Right ventricle myocardium superior (tissue), 1 donor: ENCODE measurements around the gene STK32B. TPM values are rescaled to one million over a fixed set of nuclear protein-coding genes. Genes with fewer than 3 reads are reported as not detected.

Experiments used
- ATAC-seq: fragments of 200-7000 bp; cut with Tn5 transposase; one replicate; pipeline ENCODE4 v1.9.1; 2020; ENCODE audit warnings: mild to moderate bottlenecking; ENCODE audit not compliant: poor library complexity
- DNase-seq: peaks from one replicate; pipeline ENCODE4 v3.0.0-alpha.2; 2020
- intact Hi-C: fragments of 100-400 bp; cut with DNase I; formaldehyde crosslinking; loops from one replicate; pipeline ENCODE4 v1.11.2; 2022
- total RNA-seq: library from RNA; stranded (reverse); fragmentation: NEBNext Ultra II Directional; extraction: Animal tissue kit (Norgen Biotek cat#: 25700); gene quantifications from one replicate; pipeline ENCODE4 v1.2.1, GENCODE V29; 2021
- donor health status: DM: no; HTN: yes; CAD: no; lungs with severe emphysema.

Gene STK32B
- total RNA-seq, 1 donor from 2014 or later = 1.0 TPM

- intact Hi-C loops = no loop called here
- DNase-seq (no peak), ATAC-seq (no peak)
Measured at GRCh38 chr4:5462254-5462835, 411.1 kb downstream of the STK32B start.

GRCh38 chr4:5462896-5463295 is 411.6 kb downstream of the STK32B start:
- intact Hi-C loops = no loop called here
- DNase-seq (no peak), ATAC-seq (no peak)

GRCh38 chr4:5463361-5463760 is 412.1 kb downstream of the STK32B start:
- ATAC-seq (no peak), DNase-seq (no peak)
- intact Hi-C loops = no loop called here

- intact Hi-C loops = no loop called here
- DNase-seq (no peak), ATAC-seq (no peak)
Measured at GRCh38 chr4:5463936-5464650, 412.8 kb downstream of the STK32B start.

- ATAC-seq (no peak), DNase-seq (no peak)
- intact Hi-C loops = no loop called here
Measured at GRCh38 chr4:5465529-5465928, 414.2 kb downstream of the STK32B start.

GRCh38 chr4:5465956-5466355 is 414.7 kb downstream of the STK32B start:
- no peak for ATAC-seq
- DNase-seq = no peak
- intact Hi-C loops = no loop called here

GRCh38 chr4:5467111-5467510 is 415.8 kb downstream of the STK32B start:
- no peak for DNase-seq
- no peak for ATAC-seq
- intact Hi-C loops = no loop called here

GRCh38 chr4:5469151-5469775 is 418.0 kb downstream of the STK32B start:
- intact Hi-C loops = no loop called here
- DNase-seq = no peak
- ATAC-seq = no peak

- ATAC-seq (no peak), DNase-seq (no peak)
- intact Hi-C loops = no loop called here
Measured at GRCh38 chr4:5469861-5470260, 418.6 kb downstream of the STK32B start.

GRCh38 chr4:5470318-5471198 is 419.3 kb downstream of the STK32B start:
- no peak for DNase-seq
- no peak for ATAC-seq
- intact Hi-C loops = no loop called here

GRCh38 chr4:5471206-5471605 is 419.9 kb downstream of the STK32B start:
- intact Hi-C loops = no loop called here
- DNase-seq (no peak), ATAC-seq (no peak)

- ATAC-seq = no peak
- intact Hi-C loops = no loop called here
- no peak for DNase-seq
Measured at GRCh38 chr4:5471691-5472090, 420.4 kb downstream of the STK32B start.

GRCh38 chr4:5472160-5472591 is 420.9 kb downstream of the STK32B start:
- intact Hi-C loops = no loop called here
- no peak for ATAC-seq
- DNase-seq = no peak

GRCh38 chr4:5473125-5473524 is 421.8 kb downstream of the STK32B start:
- intact Hi-C loops = no loop called here
- DNase-seq (no peak), ATAC-seq (no peak)

- intact Hi-C loops = no loop called here
- ATAC-seq = no peak
- DNase-seq = no peak
Measured at GRCh38 chr4:5474756-5475155, 423.5 kb downstream of the STK32B start.

GRCh38 chr4:5477613-5478012 is 426.3 kb downstream of the STK32B start:
- ATAC-seq = no peak
- intact Hi-C loops = no loop called here
- no peak for DNase-seq

GRCh38 chr4:5478169-5478568 is 426.9 kb downstream of the STK32B start:
- DNase-seq (no peak), ATAC-seq (no peak)
- intact Hi-C loops = no loop called here

- ATAC-seq = no peak
- intact Hi-C loops = no loop called here
- no peak for DNase-seq
Measured at GRCh38 chr4:5478697-5479096, 427.4 kb downstream of the STK32B start.

GRCh38 chr4:5479518-5480060 is 428.3 kb downstream of the STK32B start:
- intact Hi-C loops = no loop called here
- ATAC-seq (no peak), DNase-seq (no peak)
